HepG2 (cell line): ENCODE data around the gene MED22. TPM values are rescaled to one million over a fixed set of nuclear protein-coding genes. Genes with fewer than 3 reads are reported as not detected.

Experiments
- ADNP ChIP-seq: sonication (generic); formaldehyde crosslinking; IDR thresholded peaks from 2 replicates; pipeline ENCODE4 v1.4.0; 2020; ENCODE audit warnings: missing genetic modification reagents
- ATAD3A ChIP-seq: sonication (generic); formaldehyde crosslinking; IDR thresholded peaks from 2 replicates; pipeline ENCODE4 v1.4.0; 2020; ENCODE audit warnings: missing genetic modification reagents
- BCL6 ChIP-seq: IDR thresholded peaks from 2 replicates; pipeline ENCODE4 v1.6.1; 2016; ENCODE audit warnings: missing genetic modification reagents, missing compliant biosample characterization
- GATAD1 ChIP-seq: IDR thresholded peaks from 2 replicates; pipeline ENCODE4 v1.6.1; 2016; ENCODE audit warnings: missing genetic modification reagents, missing compliant biosample characterization
- MLLT10 ChIP-seq: sonication (generic); formaldehyde crosslinking; IDR thresholded peaks from 2 replicates; pipeline ENCODE4 v1.4.0; 2020; ENCODE audit warnings: missing genetic modification reagents
- ONECUT2 ChIP-seq: sonication (generic); formaldehyde crosslinking; IDR thresholded peaks from 2 replicates; pipeline ENCODE4 v1.4.0; 2020; ENCODE audit warnings: missing genetic modification reagents
- POGK ChIP-seq: sonication (generic); formaldehyde crosslinking; conservative IDR thresholded peaks from 2 replicates; pipeline ENCODE4 v1.8.0; 2022; ENCODE audit warnings: mild to moderate bottlenecking, moderate library complexity, missing genetic modification reagents
- POGZ ChIP-seq: sonication (generic); formaldehyde crosslinking; IDR thresholded peaks from 2 replicates; pipeline ENCODE4 v1.4.0; 2020; ENCODE audit warnings: mild to moderate bottlenecking, missing genetic modification reagents
- RBFOX2 ChIP-seq: fragments of 200-400 bp; formaldehyde crosslinking; IDR thresholded peaks from 2 replicates; pipeline ENCODE4 v1.6.1; 2017; ENCODE audit warnings: low read depth, mild to moderate bottlenecking, low read length
- RBM22 ChIP-seq: fragments of 200-400 bp; formaldehyde crosslinking; optimal IDR thresholded peaks from 2 replicates; pipeline ENCODE3; 2017; ENCODE audit warnings: mild to moderate bottlenecking, low read length, moderate library complexity
- RFX1 ChIP-seq: fragments of 450-650 bp; IDR thresholded peaks from 2 replicates; pipeline ENCODE4 v1.6.1; 2017
- SMAD9 ChIP-seq: sonication (generic); formaldehyde crosslinking; IDR thresholded peaks from 2 replicates; pipeline ENCODE4 v1.5.1; 2020; ENCODE audit warnings: mild to moderate bottlenecking, missing genetic modification reagents
- SRSF4 ChIP-seq: fragments of 200-400 bp; formaldehyde crosslinking; IDR thresholded peaks from one replicate; pipeline ENCODE4 v1.6.1; 2018; ENCODE audit warnings: mild to moderate bottlenecking, low read depth, low read length, moderate library complexity; ENCODE audit not compliant: poor library complexity, severe bottlenecking
- ZNF326 ChIP-seq: sonication (generic); formaldehyde crosslinking; IDR thresholded peaks from 2 replicates; pipeline ENCODE4 v1.4.0; 2020; ENCODE audit warnings: missing genetic modification reagents, borderline replicate concordance
- ZNF460 ChIP-seq: sonication (generic); formaldehyde crosslinking; IDR thresholded peaks from 2 replicates; pipeline ENCODE4 v1.5.1; 2020; ENCODE audit warnings: missing genetic modification reagents, mild to moderate bottlenecking, borderline replicate concordance
- ZNF530 ChIP-seq: sonication (generic); formaldehyde crosslinking; IDR thresholded peaks from 2 replicates; pipeline ENCODE4 v1.5.0; 2020; ENCODE audit warnings: low read depth, mild to moderate bottlenecking, missing genetic modification reagents
- polyA plus RNA-seq, 8 experiments: library from polyadenylated mRNA; depleted of rRNA in 3 of 8; stranded (reverse) in 7 of 8; unstranded in 1 of 8; fragments of >200 nt; fragmentation: Illumina TruSeq in 4 of 8; extraction: Trizol in 4 of 8; gene quantifications; 2 replicates each; pipeline versions ENCODE4 v1.2.1 to v1.2.3, GENCODE V29; 2011 to 2016; ENCODE audit warnings: low read depth in 4 of 8, missing spikeins in 1 of 8, mixed read lengths in 1 of 8; ENCODE audit not compliant: insufficient read depth in 1 of 8
- total RNA-seq, 5 experiments: library from RNA; depleted of rRNA; stranded (reverse); fragments of >200 nt; fragmentation: Illumina TruSeq; extraction: Trizol; gene quantifications; 2 replicates each; pipeline ENCODE4 v1.2.3, GENCODE V29; 2016; ENCODE audit warnings: low read depth in 1 of 5
- TF ChIP-seq, protein P1 (sequence below): IDR thresholded peaks from 2 replicates; pipeline ENCODE4 v1.6.1; 2012; ENCODE audit warnings: low read length, improper control_type of control experiment
- TF ChIP-seq, protein P2 (sequence below): sonication (generic); formaldehyde crosslinking; IDR thresholded peaks from 2 replicates; pipeline ENCODE4 v1.5.1; 2020; ENCODE audit warnings: missing genetic modification reagents, mild to moderate bottlenecking, borderline replicate concordance
- TF ChIP-seq, protein P3 (sequence below), 2 experiments: fragments of 450-650 bp in 1 of 2; sonication (generic) in 1 of 2; formaldehyde crosslinking; IDR thresholded peaks; 2 replicates each; pipeline versions ENCODE4 v1.5.0 to v1.8.0; 2020 to 2022; ENCODE audit warnings: mild to moderate bottlenecking in 1 of 2, missing genetic modification reagents in 1 of 2

Gene MED22
- total and polyA plus RNA-seq, 2 of the 13 experiments (the other 11 are each of a cell fraction or from before 2014, with no cell fraction given) = 15.8 to 22.1 TPM

DNA sequence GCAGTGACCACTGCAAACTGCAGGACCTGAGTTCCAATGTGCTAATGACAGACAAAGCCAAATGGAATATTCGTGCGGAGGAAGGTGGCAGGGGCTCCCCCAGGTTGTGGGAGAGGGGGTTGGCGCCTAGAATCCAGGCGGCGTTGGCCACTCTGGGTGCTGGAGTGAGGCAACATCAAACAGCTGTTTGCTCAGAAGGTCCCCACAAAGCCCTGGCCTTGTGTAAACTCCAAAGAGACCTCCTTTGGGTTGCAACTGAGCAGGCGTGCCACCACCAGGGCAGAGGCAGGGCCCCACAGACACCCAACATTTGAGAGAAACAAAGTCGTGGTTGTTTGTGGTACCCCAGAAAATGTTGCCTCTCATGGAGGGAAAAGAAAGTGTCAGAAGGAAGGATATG, 42.8 kb upstream of the MED22 start (continued):
- TF ChIP-seq POGK (CRISPR knock-in tag) = no peak
- TF ChIP-seq, protein P1, sequence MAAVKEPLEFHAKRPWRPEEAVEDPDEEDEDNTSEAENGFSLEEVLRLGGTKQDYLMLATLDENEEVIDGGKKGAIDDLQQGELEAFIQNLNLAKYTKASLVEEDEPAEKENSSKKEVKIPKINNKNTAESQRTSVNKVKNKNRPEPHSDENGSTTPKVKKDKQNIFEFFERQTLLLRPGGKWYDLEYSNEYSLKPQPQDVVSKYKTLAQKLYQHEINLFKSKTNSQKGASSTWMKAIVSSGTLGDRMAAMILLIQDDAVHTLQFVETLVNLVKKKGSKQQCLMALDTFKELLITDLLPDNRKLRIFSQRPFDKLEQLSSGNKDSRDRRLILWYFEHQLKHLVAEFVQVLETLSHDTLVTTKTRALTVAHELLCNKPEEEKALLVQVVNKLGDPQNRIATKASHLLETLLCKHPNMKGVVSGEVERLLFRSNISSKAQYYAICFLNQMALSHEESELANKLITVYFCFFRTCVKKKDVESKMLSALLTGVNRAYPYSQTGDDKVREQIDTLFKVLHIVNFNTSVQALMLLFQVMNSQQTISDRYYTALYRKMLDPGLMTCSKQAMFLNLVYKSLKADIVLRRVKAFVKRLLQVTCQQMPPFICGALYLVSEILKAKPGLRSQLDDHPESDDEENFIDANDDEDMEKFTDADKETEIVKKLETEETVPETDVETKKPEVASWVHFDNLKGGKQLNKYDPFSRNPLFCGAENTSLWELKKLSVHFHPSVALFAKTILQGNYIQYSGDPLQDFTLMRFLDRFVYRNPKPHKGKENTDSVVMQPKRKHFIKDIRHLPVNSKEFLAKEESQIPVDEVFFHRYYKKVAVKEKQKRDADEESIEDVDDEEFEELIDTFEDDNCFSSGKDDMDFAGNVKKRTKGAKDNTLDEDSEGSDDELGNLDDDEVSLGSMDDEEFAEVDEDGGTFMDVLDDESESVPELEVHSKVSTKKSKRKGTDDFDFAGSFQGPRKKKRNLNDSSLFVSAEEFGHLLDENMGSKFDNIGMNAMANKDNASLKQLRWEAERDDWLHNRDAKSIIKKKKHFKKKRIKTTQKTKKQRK = no peak
- TF ChIP-seq ZNF530 (CRISPR knock-in tag) = no peak
- TF ChIP-seq RBFOX2 = no peak
- TF ChIP-seq POGZ (CRISPR knock-in tag) = no peak
- TF ChIP-seq ATAD3A (CRISPR knock-in tag) = no peak
- no peak for TF ChIP-seq ZNF326
- no peak for TF ChIP-seq GATAD1 (CRISPR knock-in tag)
- TF ChIP-seq, protein P2, sequence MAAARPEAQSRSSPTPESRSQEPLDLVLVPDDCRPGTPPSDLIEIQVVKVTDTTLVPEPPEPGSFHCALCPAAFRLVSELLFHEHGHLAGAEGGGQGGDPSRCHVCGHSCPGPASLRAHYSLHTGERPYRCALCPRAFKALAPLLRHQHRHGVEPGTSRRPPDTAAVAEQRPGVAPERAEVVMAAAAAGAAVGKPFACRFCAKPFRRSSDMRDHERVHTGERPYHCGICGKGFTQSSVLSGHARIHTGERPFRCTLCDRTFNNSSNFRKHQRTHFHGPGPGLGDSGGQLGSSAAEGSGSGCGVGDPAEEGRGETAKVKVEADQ = no peak
- TF ChIP-seq ONECUT2 (CRISPR knock-in tag) = no peak
- no peak for TF ChIP-seq BCL6
- TF ChIP-seq, protein P3, sequence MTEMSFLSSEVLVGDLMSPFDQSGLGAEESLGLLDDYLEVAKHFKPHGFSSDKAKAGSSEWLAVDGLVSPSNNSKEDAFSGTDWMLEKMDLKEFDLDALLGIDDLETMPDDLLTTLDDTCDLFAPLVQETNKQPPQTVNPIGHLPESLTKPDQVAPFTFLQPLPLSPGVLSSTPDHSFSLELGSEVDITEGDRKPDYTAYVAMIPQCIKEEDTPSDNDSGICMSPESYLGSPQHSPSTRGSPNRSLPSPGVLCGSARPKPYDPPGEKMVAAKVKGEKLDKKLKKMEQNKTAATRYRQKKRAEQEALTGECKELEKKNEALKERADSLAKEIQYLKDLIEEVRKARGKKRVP (CRISPR knock-in tag; IDR thresholded peaks at IDR 0.05) = peak in 1 of 2 experiments; percentile 73; a peak in 2 of 4 replicates
- TF ChIP-seq ADNP = no peak
- no peak for TF ChIP-seq SRSF4
- TF ChIP-seq RFX1 = no peak
- TF ChIP-seq ZNF460 = no peak
- TF ChIP-seq MLLT10 = no peak
- TF ChIP-seq SMAD9 (CRISPR knock-in tag) = no peak
- no peak for TF ChIP-seq RBM22
